Measurements from ENCODE around the gene VRK2.

DNA sequence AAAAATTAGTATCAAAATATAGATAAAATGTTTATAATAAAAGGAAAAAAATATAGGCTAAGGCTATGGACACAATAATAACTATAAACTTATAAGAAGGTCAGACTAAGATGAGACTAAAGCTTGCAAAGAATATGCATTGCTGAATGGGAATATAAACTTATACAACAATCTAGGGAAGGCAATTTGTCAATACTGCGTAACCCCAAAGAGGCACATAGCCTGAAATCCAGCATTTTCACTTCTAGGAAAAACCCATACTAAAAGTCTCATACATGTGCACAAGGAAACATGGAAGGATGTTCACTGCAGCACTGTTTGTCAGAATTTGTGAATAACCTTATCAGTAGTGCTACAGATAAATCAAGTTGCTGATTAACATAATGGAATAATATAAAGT, 149.1 kb downstream of the VRK2 start:
- TF ChIP-seq POLR2A (IDR thresholded peaks at IDR 0.05) (no peak), POLR2AphosphoS5 (IDR thresholded peaks at IDR 0.05; ENCODE audit: insufficient read depth in 1 of 2, low read depth in 1 of 2) (no peak)
- TF ChIP-seq, protein P1, sequence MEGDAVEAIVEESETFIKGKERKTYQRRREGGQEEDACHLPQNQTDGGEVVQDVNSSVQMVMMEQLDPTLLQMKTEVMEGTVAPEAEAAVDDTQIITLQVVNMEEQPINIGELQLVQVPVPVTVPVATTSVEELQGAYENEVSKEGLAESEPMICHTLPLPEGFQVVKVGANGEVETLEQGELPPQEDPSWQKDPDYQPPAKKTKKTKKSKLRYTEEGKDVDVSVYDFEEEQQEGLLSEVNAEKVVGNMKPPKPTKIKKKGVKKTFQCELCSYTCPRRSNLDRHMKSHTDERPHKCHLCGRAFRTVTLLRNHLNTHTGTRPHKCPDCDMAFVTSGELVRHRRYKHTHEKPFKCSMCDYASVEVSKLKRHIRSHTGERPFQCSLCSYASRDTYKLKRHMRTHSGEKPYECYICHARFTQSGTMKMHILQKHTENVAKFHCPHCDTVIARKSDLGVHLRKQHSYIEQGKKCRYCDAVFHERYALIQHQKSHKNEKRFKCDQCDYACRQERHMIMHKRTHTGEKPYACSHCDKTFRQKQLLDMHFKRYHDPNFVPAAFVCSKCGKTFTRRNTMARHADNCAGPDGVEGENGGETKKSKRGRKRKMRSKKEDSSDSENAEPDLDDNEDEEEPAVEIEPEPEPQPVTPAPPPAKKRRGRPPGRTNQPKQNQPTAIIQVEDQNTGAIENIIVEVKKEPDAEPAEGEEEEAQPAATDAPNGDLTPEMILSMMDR (IDR thresholded peaks at IDR 0.05), result no peak
